ENCODE results near the gene DNAJC22.
"Not testable (repeated sequence)": the region's sequence is repeated elsewhere in the genome, so short reads cannot be mapped to it uniquely, and the experiment has no call there.

Gene DNAJC22

GRCh38 chr12:49377386-49377785 lies 30.7 kb downstream of the DNAJC22 start:
- DNase-seq, result no peak

DNA sequence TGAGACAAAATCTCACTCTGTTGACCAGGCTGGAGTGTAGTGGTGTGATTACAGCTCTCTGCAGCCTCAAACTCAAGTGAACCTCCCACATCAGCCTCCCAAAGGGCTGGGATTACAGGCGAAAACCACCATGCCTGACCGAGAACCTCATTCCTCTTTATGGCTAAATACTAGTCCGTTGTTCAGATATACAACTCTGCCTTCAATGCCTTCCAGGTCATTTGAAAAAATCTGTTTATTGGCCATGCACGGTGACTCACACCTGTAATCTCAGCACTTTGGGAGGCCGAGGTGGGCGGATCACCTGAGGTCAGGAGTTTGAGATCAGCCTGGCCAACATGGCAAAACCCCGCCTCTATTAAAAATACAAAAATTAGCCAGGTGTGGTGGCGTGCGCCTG lies 33.5 kb downstream of the DNAJC22 start:
- DNase-seq, result not testable (repeated sequence)

- DNase-seq, result peak; percentile 8
Observed at GRCh38 chr12:49388682-49389386, 42.1 kb downstream of the DNAJC22 start.

GRCh38 chr12:49389387-49389703 lies 42.7 kb downstream of the DNAJC22 start:
- no peak for DNase-seq

DNA sequence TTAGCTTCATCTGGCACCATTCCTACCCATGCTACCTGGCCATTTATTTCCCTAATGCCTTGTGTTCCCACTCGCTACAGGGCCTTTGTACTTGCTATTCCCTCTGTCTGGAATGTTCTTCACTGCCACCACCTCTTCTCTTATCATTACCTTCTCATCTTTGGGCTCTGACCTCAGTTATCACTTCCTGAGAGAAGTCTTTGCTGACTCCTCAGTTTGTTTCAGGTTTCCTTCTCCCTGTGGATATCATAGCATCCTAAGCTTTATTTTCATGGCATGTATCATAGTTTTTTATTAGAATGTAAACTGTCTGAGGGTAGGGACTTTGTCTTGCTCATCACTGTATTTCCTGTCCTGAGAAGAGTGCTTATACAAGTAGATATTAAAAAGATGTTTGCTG lies 50.3 kb downstream of the DNAJC22 start:
- no peak for DNase-seq

DNA sequence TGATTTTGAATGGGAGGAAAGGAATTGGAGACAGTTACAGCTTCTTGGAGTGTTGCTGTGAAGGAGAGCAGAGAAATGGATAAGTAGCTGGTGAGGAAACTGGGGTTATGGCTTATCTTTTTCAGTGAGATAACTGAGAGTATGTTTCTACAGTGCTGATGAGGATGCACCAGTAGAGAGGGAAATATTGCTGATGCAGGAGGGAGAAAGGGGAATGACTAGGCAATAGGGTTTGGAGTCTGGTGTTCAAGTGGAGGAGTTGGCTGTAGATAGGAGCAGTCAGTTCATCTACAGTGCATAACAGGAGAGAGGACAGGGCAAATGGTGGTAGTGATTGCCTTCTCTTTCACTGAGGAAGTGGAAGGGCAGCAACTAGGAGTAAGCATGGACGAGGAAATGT lies 53.6 kb downstream of the DNAJC22 start:
- no peak for DNase-seq
